H1 (cell line): ENCODE results near the gene PRKCA. TPM values are rescaled to one million over a fixed set of nuclear protein-coding genes. Genes with fewer than 3 reads are reported as not detected.

Experiments
- CTCF ChIA-PET: fragments of 300-600 bp; sonication (Branson Sonifier 250); formaldehyde crosslinking; loops from one replicate; lab custom pipeline; 2021; ENCODE audit not compliant: partially characterized antibody; lab: Charles Lee
- POLR2A ChIA-PET: fragments of 300-600 bp; sonication (Branson Sonifier 250); formaldehyde crosslinking; loops from one replicate; lab custom pipeline; 2021; ENCODE audit warnings: inconsistent platforms; ENCODE audit not compliant: partially characterized antibody; lab: Charles Lee
- DNase-seq, 2 experiments: peaks; one replicate each; pipeline versions ENCODE4 v3.0.0 to v3.0.0-alpha.2; 2010 to 2022; ENCODE audit warnings: low spot score in 2 of 2, low read depth in 1 of 2, mixed read lengths in 1 of 2
- FAIRE-seq: peaks from 2 replicates; lab custom pipeline; 2011; peaks lifted over from hg19 to GRCh38; lab: Jason Lieb, UNC
- H2AFZ ChIP-seq: 2 replicates; pipeline ENCODE4 v1.8.1; 2012; ENCODE audit warnings: low read length, inconsistent platforms
- H2AK5ac ChIP-seq: 2 replicates; pipeline ENCODE4 v1.6.1; 2013; ENCODE audit warnings: low read depth, low read length
- H2BK120ac ChIP-seq: replicated peaks from 2 replicates; pipeline ENCODE3; 2013; ENCODE audit warnings: low read depth, low read length, inconsistent platforms
- H2BK12ac ChIP-seq: 2 replicates; pipeline ENCODE4 v1.6.1; 2013; ENCODE audit warnings: low read depth, low read length
- H2BK15ac ChIP-seq: 2 replicates; pipeline ENCODE4 v1.6.1; 2013; ENCODE audit warnings: low read length
- H2BK20ac ChIP-seq: 2 replicates; pipeline ENCODE4 v1.6.1; 2013; ENCODE audit warnings: low read length
- H2BK5ac ChIP-seq: 2 replicates; pipeline ENCODE4 v1.6.1; 2013; ENCODE audit warnings: low read depth, low read length
- H3K14ac ChIP-seq: 2 replicates; pipeline ENCODE4 v1.6.1; 2013; ENCODE audit warnings: inconsistent platforms; ENCODE audit not compliant: insufficient read length
- H3K18ac ChIP-seq: 2 replicates; pipeline ENCODE4 v1.6.1; 2013; ENCODE audit warnings: low read length; ENCODE audit errors: extremely low read depth
- H3K23ac ChIP-seq: 2 replicates; pipeline ENCODE4 v1.6.1; 2013; ENCODE audit warnings: inconsistent platforms; ENCODE audit not compliant: insufficient read length
- H3K23me2 ChIP-seq: 2 replicates; pipeline ENCODE4 v1.6.1; 2013; ENCODE audit warnings: low read depth, low read length
- H3K27ac ChIP-seq: 2 replicates; pipeline ENCODE4 v1.6.1; 2011; ENCODE audit warnings: low read depth, low read length, inconsistent platforms
- H3K27me3 ChIP-seq, 4 experiments: replicated peaks in 1 of 4; 1 replicate in 1 of 4; 2 replicates in 3 of 4; pipeline versions ENCODE4 v1.6.1 to v1.8.1; 2011 to 2013; ENCODE audit warnings: low read length in 3 of 4, mild to moderate bottlenecking in 3 of 4, inconsistent platforms in 2 of 4, mixed read lengths in 2 of 4, moderate library complexity in 1 of 4; ENCODE audit not compliant: control insufficient read depth in 3 of 4, insufficient read depth in 3 of 4; ENCODE audit errors: extremely low read depth in 1 of 4
- H3K36me3 ChIP-seq, 4 experiments: 2 replicates each; pipeline versions ENCODE4 v1.6.1 to v1.8.1; 2011 to 2013; ENCODE audit warnings: mild to moderate bottlenecking in 4 of 4, low read length in 3 of 4, moderate library complexity in 2 of 4, control low read depth in 1 of 4, inconsistent platforms in 1 of 4; ENCODE audit not compliant: insufficient read depth in 4 of 4, control insufficient read depth in 2 of 4
- H3K4ac ChIP-seq: replicated peaks from 2 replicates; pipeline ENCODE3; 2013; ENCODE audit warnings: low read length, low read depth, mixed read lengths, inconsistent platforms; ENCODE audit not compliant: insufficient read length
- H3K4me1 ChIP-seq, 4 experiments: replicated peaks in 1 of 4; 1 replicate in 1 of 4; 2 replicates in 3 of 4; pipeline versions ENCODE4 v1.6.1 to v1.8.1; 2011 to 2013; ENCODE audit warnings: low read length in 3 of 4, inconsistent platforms in 2 of 4, mixed read lengths in 1 of 4; ENCODE audit not compliant: insufficient read depth in 4 of 4, control insufficient read depth in 3 of 4
- H3K4me2 ChIP-seq, 2 experiments: 2 replicates each; pipeline versions ENCODE4 v1.6.1 to v1.8.1; 2011 to 2013; ENCODE audit warnings: low read depth in 2 of 2, low read length in 2 of 2, control low read depth in 1 of 2, inconsistent platforms in 1 of 2, mild to moderate bottlenecking in 1 of 2; ENCODE audit not compliant: insufficient read depth in 1 of 2
- H3K4me3 ChIP-seq, 4 experiments: fragments of 200-600, 300-600 bp in 1 of 4; sonication (generic), shearing (Covaris generic), sonication (Bioruptor Twin) in 1 of 4; 2 replicates each; pipeline versions ENCODE4 v1.5.1 to v1.8.1; 2011 to 2016; ENCODE audit warnings: low read length in 4 of 4, low read depth in 3 of 4, control low read depth in 2 of 4, inconsistent platforms in 2 of 4, mild to moderate bottlenecking in 2 of 4, mixed read lengths in 1 of 4, moderate library complexity in 1 of 4; ENCODE audit not compliant: insufficient read depth in 2 of 4; ENCODE audit errors: extremely low read depth in 1 of 4
- H3K56ac ChIP-seq: replicated peaks from 2 replicates; pipeline ENCODE3; 2013; ENCODE audit warnings: low read depth, mild to moderate bottlenecking, mixed read lengths, low read length, inconsistent platforms; ENCODE audit not compliant: insufficient read length
- H3K79me1 ChIP-seq: 2 replicates; pipeline ENCODE4 v1.6.1; 2013; ENCODE audit warnings: low read depth, low read length, control low read depth
- H3K79me2 ChIP-seq, 2 experiments: 2 replicates each; pipeline versions ENCODE4 v1.6.1 to v1.8.1; 2012 to 2013; ENCODE audit warnings: low read length in 2 of 2, mild to moderate bottlenecking in 2 of 2, inconsistent platforms in 1 of 2; ENCODE audit not compliant: insufficient read depth in 2 of 2, control insufficient read depth in 1 of 2
- H3K9ac ChIP-seq, 4 experiments: replicated peaks in 1 of 4; 1 replicate in 1 of 4; 2 replicates in 3 of 4; pipeline versions ENCODE4 v1.6.1 to v1.8.1; 2011 to 2013; ENCODE audit warnings: low read depth in 3 of 4, low read length in 3 of 4, control low read depth in 2 of 4, mild to moderate bottlenecking in 2 of 4, moderate library complexity in 2 of 4, inconsistent platforms in 1 of 4; ENCODE audit errors: extremely low read depth in 1 of 4
- H3K9me3 ChIP-seq, 2 experiments: 2 replicates each; pipeline versions ENCODE4 v1.6.1 to v1.8.1; 2012 to 2013; ENCODE audit warnings: mild to moderate bottlenecking in 2 of 2, moderate library complexity in 2 of 2, control low read depth in 1 of 2, inconsistent platforms in 1 of 2, low read depth in 1 of 2, low read length in 1 of 2, mixed read lengths in 1 of 2; ENCODE audit not compliant: insufficient read depth in 2 of 2
- H4K20me1 ChIP-seq, 2 experiments: replicated peaks in 1 of 2; 2 replicates each; pipeline versions ENCODE3 to v1.8.1; 2011 to 2013; ENCODE audit warnings: inconsistent platforms in 2 of 2, low read length in 2 of 2, mild to moderate bottlenecking in 1 of 2; ENCODE audit not compliant: insufficient read depth in 2 of 2, control insufficient read depth in 1 of 2
- H4K5ac ChIP-seq: 2 replicates; pipeline ENCODE4 v1.6.1; 2013; ENCODE audit warnings: low read length, low read depth, mixed read lengths, inconsistent platforms; ENCODE audit not compliant: insufficient read length
- H4K8ac ChIP-seq: 2 replicates; pipeline ENCODE4 v1.8.0; 2013; ENCODE audit warnings: mild to moderate bottlenecking, moderate library complexity, low read length, inconsistent platforms; ENCODE audit not compliant: insufficient read depth; ENCODE audit errors: extremely low read depth
- H4K91ac ChIP-seq: replicated peaks from 2 replicates; pipeline ENCODE3; 2013; ENCODE audit warnings: low read length, mixed read lengths, inconsistent platforms; ENCODE audit not compliant: insufficient read length
- BACH1 ChIP-seq: IDR thresholded peaks from 2 replicates; pipeline ENCODE4 v1.6.1; 2012; ENCODE audit warnings: low read length, improper control_type of control experiment
- CEBPB ChIP-seq: IDR thresholded peaks from 2 replicates; pipeline ENCODE4 v1.6.1; 2012; ENCODE audit warnings: low read depth, low read length
- FOSL1 ChIP-seq: IDR thresholded peaks from 2 replicates; pipeline ENCODE4 v1.6.1; 2011; ENCODE audit warnings: mild to moderate bottlenecking, low read depth, low read length, moderate library complexity; ENCODE audit not compliant: insufficient read depth
- HDAC6 ChIP-seq: IDR thresholded peaks from one replicate; pipeline ENCODE4 v1.7.1; 2012; ENCODE audit warnings: low read depth, mild to moderate bottlenecking, inconsistent platforms, low read length, moderate library complexity
- KDM4A ChIP-seq: IDR thresholded peaks from one replicate; pipeline ENCODE4 v1.7.1; 2012; ENCODE audit warnings: low read depth, mild to moderate bottlenecking, moderate library complexity, low read length, inconsistent platforms; ENCODE audit not compliant: severe bottlenecking
- RAD21 ChIP-seq, 2 experiments: IDR thresholded peaks in 1 of 2; conservative IDR thresholded peaks in 1 of 2; 2 replicates each; pipeline ENCODE4 v1.6.1; 2011; ENCODE audit warnings: low read depth in 2 of 2, low read length in 2 of 2, improper control_type of control experiment in 1 of 2, inconsistent platforms in 1 of 2, mild to moderate bottlenecking in 1 of 2, moderate library complexity in 1 of 2
- RXRA ChIP-seq: IDR thresholded peaks from 2 replicates; pipeline ENCODE4 v1.6.1; 2011; ENCODE audit warnings: low read depth, mild to moderate bottlenecking, low read length, moderate library complexity; ENCODE audit not compliant: insufficient read depth
- SIRT6 ChIP-seq: IDR thresholded peaks from one replicate; pipeline ENCODE4 v1.7.1; 2012; ENCODE audit warnings: low read length, inconsistent platforms
- SP2 ChIP-seq: IDR thresholded peaks from 2 replicates; pipeline ENCODE4 v1.6.1; 2012; ENCODE audit warnings: mild to moderate bottlenecking, low read length, inconsistent platforms
- SP4 ChIP-seq: IDR thresholded peaks from 2 replicates; pipeline ENCODE4 v1.6.1; 2012; ENCODE audit warnings: low read length, inconsistent platforms
- TBP ChIP-seq: IDR thresholded peaks from 2 replicates; pipeline ENCODE4 v1.6.1; 2011; ENCODE audit warnings: low read depth, low read length, improper control_type of control experiment
- ZNF274 ChIP-seq: IDR thresholded peaks from 2 replicates; pipeline ENCODE4 v1.7.0; 2012; ENCODE audit warnings: low read length, borderline replicate concordance; ENCODE audit errors: extremely low read depth
- WGBS, 2 experiments: shearing (Covaris generic) in 1 of 2; methylation state at CpG; one replicate each; pipeline versions ENCODE4 v1.1.6 to v1.1.7; 2013 to 2015; ENCODE audit warnings: low lambda C conversion rate in 2 of 2, mixed read lengths in 2 of 2, inconsistent platforms in 1 of 2, low coverage in 1 of 2, missing lambda C conversion rate in 1 of 2; ENCODE audit not compliant: insufficient replicate concordance in 2 of 2, insufficient coverage in 1 of 2, insufficient read length in 1 of 2; ENCODE audit errors: extremely low coverage in 1 of 2, missing lambda C conversion rate in 1 of 2; 5-methylcytosine and 5-hydroxymethylcytosine counted together
- polyA plus RNA-seq, 7 experiments: library from polyadenylated mRNA; depleted of rRNA in 3 of 7; stranded (reverse) in 5 of 7; unstranded in 2 of 7; fragments of >200 nt in 5 of 7; fragments of 200-250 nt in 2 of 7; gene quantifications; 1 replicate in 5 of 7; 2 replicates in 1 of 7; 4 replicates in 1 of 7; pipeline versions ENCODE4 v1.2.1 to v1.2.3, GENCODE V29; 2011 to 2013; ENCODE audit warnings: missing spikeins in 2 of 7, mixed read lengths in 2 of 7
- total RNA-seq: library from RNA; stranded (reverse); fragmentation: NEBNext Ultra II Directional; extraction: Animal tissue kit (Norgen Biotek cat#: 25700); gene quantifications from 2 replicates; pipeline ENCODE4 v1.2.1, GENCODE V29; 2021

Gene PRKCA
- total and polyA plus RNA-seq, 2 of the 8 experiments (the other 6 are each of a cell fraction or from before 2014, with no cell fraction given) = 5.8 to 17.8 TPM

GRCh38 chr17:66525338-66525737 lies 222.9 kb downstream of the PRKCA start:
- no peak overlapping the region for H2AK5ac ChIP-seq
- H3K36me3 ChIP-seq = no peaks in the 10 kb centered on the region
- H4K91ac ChIP-seq = no peak overlapping the region
- no peaks in the 10 kb centered on the region for H3K9me3 ChIP-seq
- DNase-seq = no peak
- peaks cover 2% of the 10 kb centered on the region; the same call in 1 of the 2 replicates for H3K79me1 ChIP-seq
- no peak overlapping the region for H2BK12ac ChIP-seq
- H2BK5ac ChIP-seq = no peak overlapping the region
- H4K8ac ChIP-seq = no peak overlapping the region
- H3K56ac ChIP-seq = no peak overlapping the region
- no peak overlapping the region for H2BK120ac ChIP-seq
- H3K4me3 ChIP-seq = no peak overlapping the region
- POLR2A ChIA-PET = no interaction called here
- no peak overlapping the region for H3K4ac ChIP-seq
- TF ChIP-seq BACH1 (no peak), SP4 (no peak), RAD21 (IDR thresholded peaks at IDR 0.05 in 1 of 2, conservative IDR thresholded peaks at IDR 0.05 in 1 of 2; ENCODE audit: low read depth in 2 of 2, low read length in 2 of 2) (no peak), CEBPB (no peak), FOSL1 (no peak), TBP (no peak), ZNF274 (no peak), SIRT6 (no peak), SP2 (no peak), HDAC6 (no peak), RXRA (no peak), KDM4A (no peak)
- CTCF ChIA-PET = interaction anchor here (0.6 to 0.9 kb wide), 3 partner anchors 23 to 1837 kb away, joined by 3 read pairs; no protein-coding TSS in a partner anchor
- no peak overlapping the region for H2AFZ ChIP-seq
- H3K23me2 ChIP-seq = no peaks in the 10 kb centered on the region
- H3K27ac ChIP-seq = no peak overlapping the region
- no peaks in the 10 kb centered on the region for H3K27me3 ChIP-seq
- no peak overlapping the region for H3K4me2 ChIP-seq
- no peak overlapping the region for H2BK20ac ChIP-seq
- H3K23ac ChIP-seq = no peak overlapping the region
- no peak overlapping the region for H3K18ac ChIP-seq
- no peaks in the 10 kb centered on the region for H3K79me2 ChIP-seq
- no peak overlapping the region for H3K14ac ChIP-seq
- H4K20me1 ChIP-seq = no peaks in the 10 kb centered on the region
- no peak overlapping the region for H3K9ac ChIP-seq
- no peak overlapping the region for H2BK15ac ChIP-seq
- 83% methylated on average over 4 of the region's 4 CpGs; no CpG with 5 or more reads in 1 of the 2 experiments for WGBS, 2 experiments
- FAIRE-seq = no peak
- no peak overlapping the region for H4K5ac ChIP-seq
- H3K4me1 ChIP-seq = peaks cover 0 to 8% (median 2%) of the 10 kb centered on the region in 4 experiments; a peak in 5 of 7 replicates
